ENCODE results near the gene XRCC1.

XRCC1 gene

GRCh38 chr19:43570174-43570791 is 5.0 kb downstream of the XRCC1 start:
- no peak for TF ChIP-seq CTCF (IDR thresholded peaks at IDR 0.05; ENCODE audit: low read depth, low read length)
- H3K4me3 ChIP-seq (ENCODE audit: low read depth, low read length), result no peak overlapping the region

GRCh38 chr19:43569657-43570056 is 5.7 kb downstream of the XRCC1 start:
- no peak for TF ChIP-seq CTCF (IDR thresholded peaks at IDR 0.05; ENCODE audit: low read depth, low read length)
- no peak overlapping the region for H3K4me3 ChIP-seq (ENCODE audit: low read depth, low read length)

- TF ChIP-seq CTCF (IDR thresholded peaks at IDR 0.05; ENCODE audit: low read depth, low read length), result no peak
- H3K4me3 ChIP-seq (ENCODE audit: low read depth, low read length), result no peak overlapping the region
Observed at GRCh38 chr19:43564800-43565199, 10.5 kb downstream of the XRCC1 start.

GRCh38 chr19:43563816-43564457 is 11.4 kb downstream of the XRCC1 start:
- no peak for TF ChIP-seq CTCF (IDR thresholded peaks at IDR 0.05; ENCODE audit: low read depth, low read length)
- no peak overlapping the region for H3K4me3 ChIP-seq (ENCODE audit: low read depth, low read length)

GRCh38 chr19:43562698-43563241 is 12.6 kb downstream of the XRCC1 start:
- TF ChIP-seq CTCF (IDR thresholded peaks at IDR 0.05; ENCODE audit: low read depth, low read length), result no peak
- H3K4me3 ChIP-seq (ENCODE audit: low read depth, low read length), result no peak overlapping the region

- no peak overlapping the region for H3K4me3 ChIP-seq (ENCODE audit: low read depth, low read length)
- TF ChIP-seq CTCF (IDR thresholded peaks at IDR 0.05; ENCODE audit: low read depth, low read length), result no peak
Observed at GRCh38 chr19:43562226-43562697, 13.1 kb downstream of the XRCC1 start.
